HCEC 1CT (cell line): Measurements from ENCODE around the gene RNF10.
A peak's percentile ranks its signal among the peaks of the same experiment; 100 is the strongest.
"Not testable (repeated sequence)": the region's sequence is repeated elsewhere in the genome, so short reads cannot be mapped to it uniquely, and the experiment has no call there.

Experiments used
- DNase-seq: peaks from one replicate; pipeline ENCODE4 v3.0.0-alpha.2; 2017

RNF10 gene

GRCh38 chr12:120581998-120582397, 47.8 kb downstream of the RNF10 start:
- no peak for DNase-seq

- DNase-seq = peak; percentile 51
Observed at GRCh38 chr12:120583478-120584030, 49.4 kb downstream of the RNF10 start.

DNA sequence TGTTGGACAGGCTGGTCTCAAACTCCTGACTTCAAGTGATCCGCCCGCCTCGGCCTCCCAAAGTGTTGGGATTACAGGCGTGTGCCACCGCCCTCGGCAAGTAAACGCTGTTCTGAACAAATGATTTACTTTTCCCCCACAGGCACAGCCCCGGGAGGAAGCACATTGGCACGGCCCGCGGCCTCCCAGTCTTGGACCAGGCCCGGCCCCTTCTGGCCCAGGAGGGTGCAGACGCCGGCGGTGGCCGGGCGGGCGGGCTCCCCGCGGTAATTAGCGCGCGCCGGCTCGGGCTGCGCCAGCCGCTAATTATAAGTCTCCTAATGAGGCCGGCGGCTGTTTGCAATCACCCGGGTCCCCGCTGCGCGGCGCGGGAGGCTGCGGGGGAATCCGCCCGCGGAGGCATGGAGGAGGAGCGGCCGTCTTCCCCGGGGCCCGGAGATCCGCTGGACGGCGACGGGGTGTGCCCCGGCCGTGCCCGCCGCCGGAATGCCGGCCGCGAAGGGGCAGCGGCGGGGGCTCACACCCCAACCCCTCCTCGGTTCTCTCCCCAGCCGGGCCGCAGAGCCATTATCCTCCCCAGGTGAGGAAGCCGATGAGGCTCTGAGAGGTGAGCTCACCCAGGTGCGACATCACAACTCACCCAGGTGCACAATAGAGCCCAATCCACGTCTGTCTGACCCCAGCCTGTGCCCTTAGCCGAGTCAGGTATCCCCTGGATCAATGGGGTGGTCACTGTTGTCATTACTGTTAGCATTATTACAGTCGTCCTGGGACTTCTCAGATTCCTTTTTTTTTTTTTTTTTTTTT, 50.4 kb downstream of the RNF10 start:
- DNase-seq = no peak

- no peak for DNase-seq
Observed at GRCh38 chr12:120586206-120586605, 52.0 kb downstream of the RNF10 start.

- DNase-seq = no peak
Observed at GRCh38 chr12:120586860-120587259, 52.7 kb downstream of the RNF10 start.

GRCh38 chr12:120588371-120588770, 54.2 kb downstream of the RNF10 start:
- DNase-seq = no peak

DNA sequence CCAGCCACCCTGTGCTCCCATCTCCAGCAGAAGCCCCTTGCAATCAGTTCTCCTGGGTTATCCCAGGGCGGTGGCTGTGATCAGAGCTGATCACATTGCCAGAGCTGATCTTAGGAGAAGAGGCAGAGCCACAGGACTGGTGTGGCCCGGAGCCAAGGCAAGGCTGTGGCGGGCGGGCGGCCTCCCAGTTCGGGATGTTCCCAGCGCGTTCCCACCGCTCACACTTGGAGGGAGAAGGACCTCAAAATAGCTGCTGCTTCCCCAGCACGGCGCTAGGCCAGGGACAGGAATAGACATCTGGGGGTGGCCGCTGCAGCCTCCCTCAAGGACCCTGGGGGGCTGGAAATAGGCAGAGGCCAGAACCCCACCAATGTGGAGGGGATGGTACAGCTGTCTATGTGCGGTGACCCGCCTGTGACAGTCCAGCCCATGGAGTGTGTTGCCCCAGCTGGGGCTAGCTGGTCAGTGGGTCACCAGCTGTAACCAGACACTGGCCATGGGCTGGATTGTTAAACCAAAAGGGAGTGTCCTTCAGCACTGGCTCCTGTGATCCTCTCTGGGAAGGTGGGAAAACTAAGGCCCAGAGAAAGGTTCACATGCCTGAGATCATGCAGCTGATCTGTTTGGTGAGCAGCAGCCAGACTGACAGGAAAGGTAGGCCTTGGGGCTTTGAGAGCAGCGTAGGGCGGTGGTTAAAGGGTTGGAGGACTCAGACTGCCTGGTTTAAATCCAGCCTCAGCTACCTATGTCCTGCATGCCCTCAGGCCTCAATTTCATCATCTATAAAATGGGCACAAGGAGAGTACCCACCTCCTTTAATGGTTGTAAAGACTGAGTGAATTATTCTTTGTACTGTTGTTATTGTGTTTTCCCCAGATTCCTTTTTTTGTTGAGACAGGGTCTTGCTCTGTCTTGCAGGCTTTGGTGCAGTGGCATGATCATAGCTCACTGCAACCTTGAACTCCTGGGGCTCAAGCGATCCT, 55.1 kb downstream of the RNF10 start:
- no peak for DNase-seq

DNA sequence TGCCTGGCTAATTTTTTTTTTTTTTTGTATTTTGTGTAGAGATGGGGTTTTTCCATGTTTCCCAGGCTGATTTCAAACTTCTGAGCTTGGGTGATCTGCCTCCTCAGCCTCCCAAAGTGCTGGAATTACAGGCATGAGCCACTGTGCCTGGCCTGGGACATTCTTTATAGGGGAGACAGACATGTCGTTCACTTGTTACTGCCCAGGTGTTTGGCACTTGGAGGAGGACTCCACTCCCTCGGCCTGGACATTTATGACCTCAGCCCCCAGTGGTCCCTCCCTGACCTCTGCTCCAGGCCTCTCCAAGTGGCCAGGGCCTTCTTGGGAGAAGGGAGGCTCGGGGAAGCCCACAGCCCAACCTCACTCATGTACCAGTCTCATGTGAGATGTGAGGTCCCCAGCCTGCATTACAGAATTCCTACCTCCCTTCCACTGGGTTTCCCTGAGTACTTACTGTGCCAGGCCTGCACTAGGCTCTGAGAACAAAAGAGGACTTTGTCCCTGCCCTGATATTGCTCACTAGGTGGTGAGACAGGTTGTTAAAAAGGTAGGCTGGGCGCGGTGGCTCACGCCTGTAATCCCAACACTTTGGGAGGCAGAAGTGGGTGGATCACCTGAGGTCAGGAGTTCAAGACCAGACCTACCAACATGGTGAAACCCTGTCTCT, 56.7 kb downstream of the RNF10 start:
- no peak for DNase-seq

GRCh38 chr12:120592121-120593049, 58.2 kb downstream of the RNF10 start:
- no peak for DNase-seq

DNA sequence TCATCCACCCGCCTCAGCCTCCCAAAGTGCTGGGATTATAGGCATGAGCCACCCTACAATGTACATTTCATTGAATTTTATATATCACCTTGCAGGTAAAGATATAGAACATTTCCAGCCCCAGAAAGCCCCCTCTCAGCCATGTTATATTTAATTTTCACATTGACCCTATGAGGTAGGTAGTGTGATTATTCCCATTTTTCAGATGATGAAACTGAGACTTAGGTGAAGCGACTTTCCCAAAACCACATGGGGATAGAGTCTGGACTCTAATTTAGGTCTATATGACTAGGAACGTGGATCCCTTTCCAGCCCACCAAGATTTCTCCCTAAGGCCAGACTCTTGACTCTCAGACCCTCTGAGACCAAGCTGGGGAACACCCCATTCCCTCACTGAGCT, 62.7 kb downstream of the RNF10 start:
- DNase-seq = no peak

DNA sequence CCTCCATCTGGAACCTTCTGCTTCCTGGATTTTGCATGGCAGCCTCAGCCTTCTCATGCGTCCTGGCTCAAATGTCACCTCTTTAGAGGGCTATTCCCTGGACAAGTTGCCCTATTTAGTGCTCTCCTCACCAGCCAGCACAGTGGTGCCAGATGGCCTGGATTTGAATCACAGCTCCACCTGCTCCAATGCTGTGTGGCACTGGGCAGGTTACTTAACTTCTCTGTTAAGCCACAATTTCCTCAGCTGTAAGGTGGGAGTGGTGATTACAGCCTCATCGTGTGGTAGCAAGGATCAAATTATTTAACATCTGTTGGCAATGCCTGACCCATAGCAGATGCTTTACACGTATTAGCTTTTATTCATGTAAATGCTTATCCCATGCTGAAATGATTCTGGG, 63.7 kb downstream of the RNF10 start:
- DNase-seq = no peak

DNA sequence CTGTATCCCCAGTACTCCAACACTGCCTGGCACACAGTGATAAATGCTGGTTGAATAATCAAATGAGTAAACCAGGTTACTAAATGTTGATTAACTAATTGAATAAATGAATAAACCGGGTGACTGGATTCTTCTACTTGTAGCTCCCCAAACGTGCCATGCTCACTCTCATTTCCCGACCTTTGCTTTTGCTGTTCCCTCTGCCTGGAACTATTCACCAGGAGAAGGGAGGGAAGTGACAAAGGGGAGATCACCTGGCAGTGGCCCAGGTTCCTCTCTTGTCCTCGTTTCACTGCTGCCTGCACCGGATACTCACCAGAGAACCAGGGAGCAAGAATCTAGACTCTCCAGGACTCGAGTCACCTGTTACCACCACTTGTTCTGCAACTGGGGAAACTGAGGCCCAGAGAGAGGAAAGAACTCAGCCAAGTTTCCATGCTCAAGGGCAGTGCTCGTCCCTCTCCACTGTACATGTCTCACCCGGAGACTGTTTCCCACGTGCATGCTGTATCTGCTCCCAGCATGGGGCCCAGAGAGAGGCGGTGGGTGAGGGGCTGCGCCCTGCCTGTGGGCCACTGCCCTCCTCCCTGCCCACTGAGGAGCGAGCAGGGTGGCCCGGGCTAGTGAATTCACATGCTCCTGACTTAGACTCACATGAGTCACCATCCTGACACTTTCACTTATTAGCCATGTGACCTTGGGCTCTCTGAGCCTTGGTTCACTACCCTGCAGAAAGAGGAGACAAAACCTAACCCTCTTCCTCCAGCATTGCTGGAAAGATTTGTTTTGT, 64.7 kb downstream of the RNF10 start:
- peak; percentile 50 for DNase-seq

DNA sequence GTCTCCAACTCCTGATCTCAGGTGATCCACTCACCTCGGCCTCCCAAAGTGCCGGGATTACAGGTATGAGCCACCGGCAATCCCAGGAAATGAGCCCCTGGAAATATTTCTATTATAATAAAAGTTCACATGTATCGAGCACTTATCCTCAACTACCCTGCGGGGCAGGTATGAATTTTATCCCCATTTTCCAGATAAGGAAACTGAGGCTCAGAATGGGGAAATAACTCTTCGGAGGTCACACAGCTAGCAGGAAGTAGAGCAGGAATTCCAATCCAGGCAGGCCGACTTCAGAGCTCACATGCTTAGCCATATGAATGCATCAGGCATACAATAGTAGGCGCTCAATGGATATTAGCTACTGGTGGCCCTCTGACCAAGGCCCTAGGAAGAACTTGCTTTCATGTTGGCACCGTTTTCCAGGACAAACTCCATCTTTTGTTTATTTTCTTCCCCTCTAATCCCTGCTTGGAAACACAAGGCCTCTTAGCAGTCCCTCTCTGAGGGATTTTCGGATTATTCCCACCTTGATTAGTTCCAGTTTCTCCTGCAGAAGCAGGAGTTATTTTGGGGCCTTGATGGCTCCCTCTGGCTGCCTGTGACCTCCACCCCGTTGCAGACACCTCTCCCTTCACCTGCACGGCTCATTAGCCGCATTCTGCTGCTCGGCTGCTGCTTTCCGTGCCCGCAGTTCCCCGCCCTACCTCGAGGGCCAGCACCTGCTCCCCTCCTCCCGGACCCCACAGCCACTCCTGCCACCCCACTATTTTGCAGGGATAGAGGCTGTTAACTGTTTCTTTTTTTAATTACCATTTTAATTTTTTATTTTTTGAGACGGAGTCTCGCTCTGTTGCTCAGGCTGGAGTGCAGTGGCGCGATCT, 65.8 kb downstream of the RNF10 start:
- DNase-seq = no peak

DNA sequence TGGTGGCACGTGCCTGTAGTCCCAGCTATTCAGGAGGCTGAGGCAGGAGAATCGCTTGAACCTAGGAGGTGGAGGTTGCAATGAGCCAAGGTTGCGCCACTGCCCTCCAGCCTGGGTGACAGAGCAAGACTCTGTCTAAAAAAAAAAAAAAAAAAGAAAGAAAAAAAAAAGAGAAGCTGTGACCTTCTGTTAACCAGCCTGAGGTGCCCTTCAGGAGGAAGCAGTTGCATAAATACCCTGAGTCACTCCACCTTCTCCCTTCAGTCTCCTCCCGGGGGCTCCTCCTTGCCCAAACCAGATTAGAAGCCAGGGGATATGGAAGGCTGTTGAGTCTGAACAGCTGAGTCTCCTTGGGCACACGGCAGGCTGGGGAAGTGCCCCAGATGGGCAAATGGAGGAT, 68.3 kb downstream of the RNF10 start:
- DNase-seq = not testable (repeated sequence)

DNA sequence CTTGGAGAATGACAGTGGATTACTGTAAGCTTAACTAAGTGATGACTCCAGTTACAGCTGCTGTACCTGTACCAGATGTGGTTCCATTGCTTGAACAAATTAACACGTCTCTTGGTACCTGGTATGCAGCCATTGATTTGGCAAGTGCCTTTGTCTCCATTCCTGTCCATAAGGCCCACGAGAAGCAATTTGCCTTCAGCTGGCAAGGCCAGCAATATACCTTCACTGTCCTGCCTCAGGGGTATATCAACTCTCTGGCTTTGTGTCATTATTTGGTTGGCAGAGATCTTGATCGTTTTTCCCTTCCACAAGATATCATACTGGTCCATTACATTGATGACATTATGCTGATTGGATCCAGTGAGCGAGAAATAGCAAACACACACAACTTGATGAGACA, 76.4 kb downstream of the RNF10 start:
- DNase-seq = no peak

GRCh38 chr12:120611534-120611933, 77.4 kb downstream of the RNF10 start:
- DNase-seq = not testable (repeated sequence)

GRCh38 chr12:120614848-120615247, 80.7 kb downstream of the RNF10 start:
- no peak for DNase-seq

DNA sequence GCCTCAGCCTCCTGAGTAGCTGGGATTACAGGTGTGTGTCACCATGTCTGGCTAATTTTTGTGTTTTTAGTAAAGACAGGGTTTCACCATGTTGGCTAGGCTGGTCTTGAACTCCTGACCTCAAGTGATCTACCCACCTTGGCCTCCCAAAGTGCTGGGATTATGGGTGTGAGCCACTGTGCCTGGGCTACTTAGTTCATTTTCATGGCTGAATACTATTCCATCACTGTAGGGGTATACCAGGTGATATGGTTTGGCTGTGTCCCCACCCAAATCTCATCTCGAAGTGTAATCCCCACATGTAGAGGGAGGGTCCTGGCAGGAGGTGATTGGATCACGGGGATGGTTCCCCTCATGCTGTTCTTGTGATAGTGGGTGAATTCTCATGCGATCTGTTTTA, 83.0 kb downstream of the RNF10 start:
- DNase-seq = not testable (repeated sequence)

- DNase-seq = not testable (repeated sequence)
Observed at GRCh38 chr12:120617767-120618166, 83.6 kb downstream of the RNF10 start.
